ENCODE data around the gene PDZD2.

PDZD2 gene

GRCh38 chr5:31995714-31996113, 356.8 kb downstream of the PDZD2 start:
- no peak for DNase-seq (ENCODE audit: extremely low spot score)
- CTCF ChIA-PET: interaction anchor here (1.2 kb wide), 2 partner anchors 17 to 18 kb away, joined by 3 read pairs; no protein-coding TSS in a partner anchor
- POLR2A ChIA-PET: no interaction called here
- no peak for TF ChIP-seq CTCF (IDR thresholded peaks at IDR 0.05; ENCODE audit: control extremely low read depth, extremely low read depth, low read depth, missing control alignments)

DNA sequence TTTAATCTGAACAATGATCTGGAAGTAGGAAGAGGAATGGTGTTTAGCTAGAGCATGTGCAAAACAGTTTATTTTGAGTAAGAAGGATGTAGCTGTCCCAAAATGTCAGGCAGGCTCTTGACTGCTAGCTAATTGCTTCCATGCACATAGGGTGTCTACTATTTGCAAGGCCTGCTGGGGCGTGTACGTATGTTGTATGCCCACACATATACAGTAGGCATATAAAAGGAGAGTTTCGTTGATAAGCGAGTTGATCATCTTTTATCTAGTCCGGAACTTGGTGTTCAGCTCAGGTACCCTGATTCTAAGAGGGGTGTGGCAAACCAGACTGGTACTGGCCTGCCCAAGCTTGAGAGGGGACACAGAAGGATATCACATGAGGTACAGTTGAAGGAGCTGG, 358.0 kb downstream of the PDZD2 start:
- no peak for DNase-seq (ENCODE audit: extremely low spot score)
- ChIA-PET CTCF (interaction anchor here (0.7 to 1.2 kb wide), 3 partner anchors 11 to 31 kb away, joined by 3 read pairs; no protein-coding TSS in a partner anchor), POLR2A (no interaction called here)
- TF ChIP-seq CTCF (IDR thresholded peaks at IDR 0.05; ENCODE audit: control extremely low read depth, extremely low read depth, low read depth, missing control alignments): no peak

DNA sequence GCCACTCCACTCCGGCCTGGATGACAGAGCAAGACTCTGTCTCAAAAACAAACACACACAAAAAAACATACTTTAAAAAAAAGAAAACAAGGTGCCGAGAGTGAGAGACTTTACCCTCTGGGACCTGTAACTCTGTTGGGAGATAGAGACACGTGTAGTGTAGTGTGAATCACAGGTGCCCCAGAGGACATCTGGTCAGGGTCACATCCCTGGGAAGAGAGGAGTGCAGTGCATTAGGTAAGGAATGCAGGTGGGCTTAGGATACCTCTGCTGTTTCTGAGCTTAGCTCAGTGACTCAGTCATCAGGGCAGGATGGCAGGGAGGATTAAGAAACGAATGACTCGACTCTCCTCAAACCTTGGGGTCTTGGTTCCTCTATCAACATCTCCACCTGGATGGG, 360.5 kb downstream of the PDZD2 start:
- no peak for DNase-seq (ENCODE audit: extremely low spot score)
- no peak for TF ChIP-seq CTCF (IDR thresholded peaks at IDR 0.05; ENCODE audit: control extremely low read depth, extremely low read depth, low read depth, missing control alignments)
- ChIA-PET CTCF (no interaction called here), POLR2A (no interaction called here)

DNA sequence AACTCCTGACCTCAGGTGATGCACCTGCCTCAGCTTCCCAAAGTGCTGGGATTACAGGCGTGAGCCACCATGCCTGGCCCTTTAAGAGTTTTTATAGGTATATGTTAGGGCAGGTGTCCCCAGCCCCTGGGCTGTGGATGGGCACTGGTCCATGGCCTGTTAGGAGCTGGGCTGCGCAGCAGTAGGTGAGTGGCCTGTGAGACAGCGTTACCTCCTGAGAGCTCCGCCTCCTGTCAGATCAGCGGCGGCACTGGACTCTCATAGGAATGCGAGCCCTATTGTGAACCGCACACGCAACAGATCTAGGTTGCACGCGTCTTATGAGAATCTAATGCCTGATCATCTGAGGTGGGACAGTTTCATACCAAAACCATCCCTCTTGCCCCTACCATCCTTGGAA, 361.8 kb downstream of the PDZD2 start:
- ChIA-PET POLR2A (no interaction called here), CTCF (interaction anchor here (1.7 kb wide), 2 partner anchors 11 to 18 kb away, joined by 4 to 5 read pairs; no protein-coding TSS in a partner anchor)
- TF ChIP-seq CTCF (IDR thresholded peaks at IDR 0.05; ENCODE audit: control extremely low read depth, extremely low read depth, low read depth, missing control alignments): no peak
- no peak for DNase-seq (ENCODE audit: extremely low spot score)

DNA sequence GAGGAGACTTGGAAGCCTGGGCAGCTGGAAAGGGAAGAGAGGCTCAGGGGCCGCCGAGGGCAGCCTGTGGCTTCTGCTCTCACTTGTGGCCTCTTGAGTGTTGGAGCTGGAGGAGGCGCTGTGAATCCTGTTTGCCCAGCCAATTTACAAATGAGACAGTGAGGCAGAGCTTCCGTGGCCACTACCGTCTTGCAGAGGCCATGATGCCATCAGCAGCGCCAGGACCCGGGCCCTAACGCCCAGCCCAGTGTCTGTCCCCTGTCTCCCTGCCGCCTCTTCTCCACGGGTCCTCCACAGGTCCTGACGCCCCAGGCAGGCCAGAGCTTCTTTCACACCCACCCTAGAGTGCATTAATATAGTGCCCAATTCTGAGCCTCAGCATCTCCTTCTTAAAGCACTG, 362.4 kb downstream of the PDZD2 start:
- ChIA-PET CTCF (interaction anchor here (1.7 kb wide), 2 partner anchors 11 to 17 kb away, joined by 4 to 5 read pairs; no protein-coding TSS in a partner anchor), POLR2A (no interaction called here)
- no peak for TF ChIP-seq CTCF (IDR thresholded peaks at IDR 0.05; ENCODE audit: control extremely low read depth, extremely low read depth, low read depth, missing control alignments)
- no peak for DNase-seq (ENCODE audit: extremely low spot score)

DNA sequence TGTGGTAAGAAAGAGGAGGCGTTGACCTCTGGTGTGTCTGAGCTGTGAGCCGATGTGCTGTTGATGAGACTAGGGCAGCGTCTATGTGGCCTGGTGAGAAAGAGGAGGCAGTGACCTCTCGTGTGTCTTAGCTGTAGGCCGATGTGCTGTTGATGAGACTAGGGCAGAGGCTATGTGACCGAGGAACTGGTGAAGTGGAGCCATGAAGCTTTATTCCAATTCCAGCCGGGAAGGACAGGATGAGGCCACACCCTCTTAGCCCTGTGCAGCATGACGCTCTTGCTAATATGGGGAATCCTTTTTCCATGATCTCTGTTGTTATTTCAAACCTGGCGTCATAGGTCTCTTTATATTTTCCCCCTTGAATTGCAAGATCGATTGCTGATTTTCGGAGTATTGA, 362.8 kb downstream of the PDZD2 start:
- POLR2A ChIA-PET: no interaction called here
- CTCF ChIA-PET: interaction anchor here (1.7 kb wide), 2 partner anchors 10 to 17 kb away, joined by 4 to 5 read pairs; no protein-coding TSS in a partner anchor
- no peak for DNase-seq (ENCODE audit: extremely low spot score)
- TF ChIP-seq CTCF (IDR thresholded peaks at IDR 0.05; ENCODE audit: control extremely low read depth, extremely low read depth, low read depth, missing control alignments): no peak

- no peak for DNase-seq (ENCODE audit: extremely low spot score)
- TF ChIP-seq CTCF (IDR thresholded peaks at IDR 0.05; ENCODE audit: control extremely low read depth, extremely low read depth, low read depth, missing control alignments): no peak
- ChIA-PET POLR2A (no interaction called here), CTCF (no interaction called here)
Measured at GRCh38 chr5:32002755-32003154, 363.8 kb downstream of the PDZD2 start.

Measured in GM10248 (cell line).